Fibroblast of lung (primary cell): ENCODE measurements around the gene FAM149B1. TPM values are rescaled to one million over a fixed set of nuclear protein-coding genes. Genes with fewer than 3 reads are reported as not detected.

Experiments
- DNase-seq, 2 donors: peaks; one replicate each; pipeline versions ENCODE4 v3.0.0 to v3.0.0-alpha.2; 2010; ENCODE audit warnings: low read depth in 2 of 2
- H2AFZ ChIP-seq: 2 replicates; pipeline ENCODE4 v1.5.1; 2012; ENCODE audit warnings: low read length, control low read depth, inconsistent platforms
- H3K27ac ChIP-seq: 2 replicates; pipeline ENCODE4 v1.5.1; 2011; ENCODE audit warnings: low read length, control low read depth; ENCODE audit not compliant: insufficient read depth
- H3K27me3 ChIP-seq: 2 replicates; pipeline ENCODE4 v1.5.1; 2011; ENCODE audit warnings: mild to moderate bottlenecking, low read length; ENCODE audit not compliant: control insufficient read depth, insufficient read depth
- H3K36me3 ChIP-seq: 2 replicates; pipeline ENCODE4 v1.5.1; 2011; ENCODE audit warnings: low read length; ENCODE audit not compliant: control insufficient read depth, insufficient read depth
- H3K4me1 ChIP-seq: 2 replicates; pipeline ENCODE4 v1.5.1; 2011; ENCODE audit warnings: low read length; ENCODE audit not compliant: control insufficient read depth, insufficient read depth; ENCODE audit errors: extremely low read depth
- H3K4me2 ChIP-seq: 2 replicates; pipeline ENCODE4 v1.5.1; 2011; ENCODE audit warnings: low read length, control low read depth; ENCODE audit not compliant: insufficient read depth; ENCODE audit errors: extremely low read depth
- H3K4me3 ChIP-seq, 4 experiments: fragments of 200-600 bp in 1 of 4; sonication (generic) in 1 of 4; replicated peaks in 1 of 4; 2 replicates each; pipeline ENCODE4 v1.5.1; 2011 to 2016; ENCODE audit warnings: low read length in 4 of 4, low read depth in 3 of 4, mild to moderate bottlenecking in 3 of 4, control low read depth in 2 of 4, inconsistent platforms in 1 of 4, mixed read lengths in 1 of 4; ENCODE audit not compliant: insufficient read depth in 1 of 4; ENCODE audit errors: control extremely low read depth in 1 of 4
- H3K79me2 ChIP-seq: 2 replicates; pipeline ENCODE4 v1.5.1; 2012; ENCODE audit warnings: mild to moderate bottlenecking, low read length, inconsistent platforms; ENCODE audit not compliant: control insufficient read depth, insufficient read depth
- H3K9ac ChIP-seq: 2 replicates; pipeline ENCODE4 v1.5.1; 2011; ENCODE audit warnings: mild to moderate bottlenecking, low read length, control low read depth; ENCODE audit not compliant: insufficient read depth
- H3K9me3 ChIP-seq: 2 replicates; pipeline ENCODE4 v1.5.1; 2012; ENCODE audit warnings: low read depth, low read length; ENCODE audit not compliant: control insufficient read depth, insufficient read depth
- H4K20me1 ChIP-seq: 2 replicates; pipeline ENCODE4 v1.5.1; 2011; ENCODE audit warnings: low read length; ENCODE audit not compliant: control insufficient read depth, insufficient read depth; ENCODE audit errors: extremely low read depth
- EZH2 ChIP-seq: IDR thresholded peaks from 2 replicates; pipeline ENCODE4 v1.5.1; 2012; ENCODE audit warnings: low read length, control low read depth, mild to moderate bottlenecking; ENCODE audit errors: missing control alignments
- polyA plus RNA-seq, 2 donors: library from polyadenylated mRNA; depleted of rRNA in 1 of 2; stranded (reverse) in 1 of 2; unstranded in 1 of 2; fragments of >200 nt; gene quantifications; 2 replicates each; pipeline ENCODE4 v1.2.1, GENCODE V29; 2011 to 2012; ENCODE audit warnings: missing spikeins in 1 of 2
- total RNA-seq: library from RNA; depleted of rRNA; stranded (reverse); fragments of >200 nt; gene quantifications from 2 replicates; pipeline ENCODE4 v1.2.1, GENCODE V29; 2014
- TF ChIP-seq, protein P1 (sequence below), 2 donors: IDR thresholded peaks in 1 of 2; conservative IDR thresholded peaks in 1 of 2; 1 replicate in 1 of 2; 2 replicates in 1 of 2; pipeline ENCODE4 v1.5.1; 2011 to 2012; ENCODE audit warnings: low read length in 2 of 2, control low read depth in 1 of 2, inconsistent platforms in 1 of 2, low read depth in 1 of 2, mild to moderate bottlenecking in 1 of 2

The FAM149B1 gene
- total and polyA plus RNA-seq, 2 donors (not counting 1 experiment from before 2014, with no cell fraction given): 38.9 to 44.9 TPM

DNA sequence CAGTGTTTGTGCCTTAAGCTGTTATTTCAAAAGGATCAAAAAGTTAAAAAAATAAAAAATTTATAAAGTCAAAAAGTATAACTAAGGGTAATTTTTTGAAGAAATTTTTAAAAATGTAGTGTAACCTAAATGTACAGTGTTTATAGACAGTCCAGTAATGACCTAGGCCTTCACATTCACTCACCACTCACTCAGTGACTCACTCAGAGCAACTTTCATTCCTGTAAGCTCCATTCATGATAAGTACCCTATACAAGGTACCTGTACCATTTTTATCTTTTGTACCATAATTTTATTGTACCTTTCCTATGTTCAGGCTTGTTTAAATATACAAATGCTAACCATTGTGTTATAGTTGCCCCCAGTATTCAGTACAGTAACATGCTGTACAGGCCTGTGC, 57.6 kb downstream of the FAM149B1 start:
- Histone ChIP-seq H3K9ac (no peak overlapping the region), H4K20me1 (no peaks in the 10 kb centered on the region), H3K27me3 (no peaks in the 10 kb centered on the region), H3K9me3 (no peaks in the 10 kb centered on the region), H3K4me2 (no peak overlapping the region), H2AFZ (no peak overlapping the region), H3K4me3 (no peak overlapping the region), H3K79me2 (no peaks in the 10 kb centered on the region), H3K4me1 (no peaks in the 10 kb centered on the region), H3K27ac (no peak overlapping the region), H3K36me3 (no peaks in the 10 kb centered on the region)
- no peak for DNase-seq
- no peak for TF ChIP-seq EZH2
- TF ChIP-seq, protein P1, sequence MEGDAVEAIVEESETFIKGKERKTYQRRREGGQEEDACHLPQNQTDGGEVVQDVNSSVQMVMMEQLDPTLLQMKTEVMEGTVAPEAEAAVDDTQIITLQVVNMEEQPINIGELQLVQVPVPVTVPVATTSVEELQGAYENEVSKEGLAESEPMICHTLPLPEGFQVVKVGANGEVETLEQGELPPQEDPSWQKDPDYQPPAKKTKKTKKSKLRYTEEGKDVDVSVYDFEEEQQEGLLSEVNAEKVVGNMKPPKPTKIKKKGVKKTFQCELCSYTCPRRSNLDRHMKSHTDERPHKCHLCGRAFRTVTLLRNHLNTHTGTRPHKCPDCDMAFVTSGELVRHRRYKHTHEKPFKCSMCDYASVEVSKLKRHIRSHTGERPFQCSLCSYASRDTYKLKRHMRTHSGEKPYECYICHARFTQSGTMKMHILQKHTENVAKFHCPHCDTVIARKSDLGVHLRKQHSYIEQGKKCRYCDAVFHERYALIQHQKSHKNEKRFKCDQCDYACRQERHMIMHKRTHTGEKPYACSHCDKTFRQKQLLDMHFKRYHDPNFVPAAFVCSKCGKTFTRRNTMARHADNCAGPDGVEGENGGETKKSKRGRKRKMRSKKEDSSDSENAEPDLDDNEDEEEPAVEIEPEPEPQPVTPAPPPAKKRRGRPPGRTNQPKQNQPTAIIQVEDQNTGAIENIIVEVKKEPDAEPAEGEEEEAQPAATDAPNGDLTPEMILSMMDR (conservative IDR thresholded peaks at IDR 0.05 in 1 of 2, IDR thresholded peaks at IDR 0.05 in 1 of 2; ENCODE audit: low read depth in 1 of 2, low read length in 2 of 2): no peak

GRCh38 chr10:73226663-73227062, 58.7 kb downstream of the FAM149B1 start:
- H3K27me3 ChIP-seq: no peaks in the 10 kb centered on the region
- no peak overlapping the region for H2AFZ ChIP-seq
- no peaks in the 10 kb centered on the region for H3K4me1 ChIP-seq
- no peaks in the 10 kb centered on the region for H3K36me3 ChIP-seq
- no peak overlapping the region for H3K4me2 ChIP-seq
- no peak for TF ChIP-seq EZH2
- TF ChIP-seq, protein P1 (conservative IDR thresholded peaks at IDR 0.05 in 1 of 2, IDR thresholded peaks at IDR 0.05 in 1 of 2; ENCODE audit: low read depth in 1 of 2, low read length in 2 of 2): no peak
- H3K4me3 ChIP-seq: no peak overlapping the region
- no peaks in the 10 kb centered on the region for H3K79me2 ChIP-seq
- H4K20me1 ChIP-seq: no peaks in the 10 kb centered on the region
- no peak for DNase-seq
- H3K9me3 ChIP-seq: no peaks in the 10 kb centered on the region
- no peak overlapping the region for H3K27ac ChIP-seq
- H3K9ac ChIP-seq: no peak overlapping the region

DNA sequence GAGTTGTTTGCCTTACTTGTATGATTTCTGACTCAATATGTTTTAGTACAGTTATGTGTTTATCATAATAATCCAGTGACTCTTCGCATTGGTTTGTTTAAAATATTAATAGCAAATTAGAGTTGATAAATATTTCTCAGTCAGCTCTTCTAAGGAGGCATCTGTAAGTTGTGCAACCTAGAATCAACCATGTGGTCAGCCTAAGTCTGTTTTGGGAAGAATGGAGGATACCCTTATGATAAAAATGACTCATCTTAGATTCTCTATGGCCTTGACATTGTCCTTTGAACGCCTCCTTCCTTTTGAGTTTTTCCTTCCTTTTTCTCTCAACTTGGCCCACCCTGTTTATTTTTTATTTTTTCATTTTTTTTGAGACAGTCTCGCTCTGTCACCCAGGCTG, 60.3 kb downstream of the FAM149B1 start:
- Histone ChIP-seq H3K79me2 (no peaks in the 10 kb centered on the region), H3K4me3 (no peak overlapping the region), H3K4me1 (no peaks in the 10 kb centered on the region), H3K9ac (no peak overlapping the region), H3K36me3 (no peaks in the 10 kb centered on the region), H3K27ac (no peak overlapping the region), H3K4me2 (no peak overlapping the region), H4K20me1 (no peaks in the 10 kb centered on the region), H3K27me3 (no peaks in the 10 kb centered on the region), H2AFZ (no peak overlapping the region), H3K9me3 (no peaks in the 10 kb centered on the region)
- peak in 1 of 2 donors; percentile 47 for DNase-seq
- TF ChIP-seq, protein P1 (conservative IDR thresholded peaks at IDR 0.05 in 1 of 2, IDR thresholded peaks at IDR 0.05 in 1 of 2; ENCODE audit: low read depth in 1 of 2, low read length in 2 of 2): no peak
- no peak for TF ChIP-seq EZH2
